GM12865 (cell line): Measurements from ENCODE around the gene TOPAZ1.

Experiments
- DNase-seq: peaks from one replicate; pipeline ENCODE4 v3.0.0; 2010; ENCODE audit warnings: low read depth
- H3K4me3 ChIP-seq: 2 replicates; pipeline ENCODE4 v1.5.1; 2011; ENCODE audit warnings: mild to moderate bottlenecking, low read depth, low read length, control low read depth
- TF ChIP-seq, protein P1 (sequence below): IDR thresholded peaks from 2 replicates; pipeline ENCODE4 v1.5.1; 2011; ENCODE audit warnings: low read length, control low read depth, low read depth, inconsistent platforms; ENCODE audit not compliant: insufficient read depth; ENCODE audit errors: missing control alignments

The TOPAZ1 gene

DNA sequence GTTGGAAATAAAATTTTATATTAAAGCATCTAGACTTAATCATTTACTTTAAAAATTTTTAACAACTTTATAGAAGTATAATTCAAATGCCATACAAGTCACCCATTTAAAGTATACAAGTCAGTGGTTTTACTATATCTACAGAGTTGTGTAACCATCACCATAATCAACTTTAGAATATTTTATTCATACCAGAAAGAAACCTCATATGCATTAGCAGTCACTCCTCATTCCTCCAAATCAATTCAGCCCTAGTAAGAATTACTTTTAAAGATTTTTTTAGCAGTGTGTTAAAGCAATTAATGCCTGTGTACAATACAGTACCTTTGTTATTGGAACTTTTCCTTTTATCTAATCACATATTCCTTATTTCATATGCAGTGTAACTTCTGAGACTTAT, 82.9 kb downstream of the TOPAZ1 start:
- TF ChIP-seq, protein P1, sequence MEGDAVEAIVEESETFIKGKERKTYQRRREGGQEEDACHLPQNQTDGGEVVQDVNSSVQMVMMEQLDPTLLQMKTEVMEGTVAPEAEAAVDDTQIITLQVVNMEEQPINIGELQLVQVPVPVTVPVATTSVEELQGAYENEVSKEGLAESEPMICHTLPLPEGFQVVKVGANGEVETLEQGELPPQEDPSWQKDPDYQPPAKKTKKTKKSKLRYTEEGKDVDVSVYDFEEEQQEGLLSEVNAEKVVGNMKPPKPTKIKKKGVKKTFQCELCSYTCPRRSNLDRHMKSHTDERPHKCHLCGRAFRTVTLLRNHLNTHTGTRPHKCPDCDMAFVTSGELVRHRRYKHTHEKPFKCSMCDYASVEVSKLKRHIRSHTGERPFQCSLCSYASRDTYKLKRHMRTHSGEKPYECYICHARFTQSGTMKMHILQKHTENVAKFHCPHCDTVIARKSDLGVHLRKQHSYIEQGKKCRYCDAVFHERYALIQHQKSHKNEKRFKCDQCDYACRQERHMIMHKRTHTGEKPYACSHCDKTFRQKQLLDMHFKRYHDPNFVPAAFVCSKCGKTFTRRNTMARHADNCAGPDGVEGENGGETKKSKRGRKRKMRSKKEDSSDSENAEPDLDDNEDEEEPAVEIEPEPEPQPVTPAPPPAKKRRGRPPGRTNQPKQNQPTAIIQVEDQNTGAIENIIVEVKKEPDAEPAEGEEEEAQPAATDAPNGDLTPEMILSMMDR = no peak
- H3K4me3 ChIP-seq = no peak overlapping the region

DNA sequence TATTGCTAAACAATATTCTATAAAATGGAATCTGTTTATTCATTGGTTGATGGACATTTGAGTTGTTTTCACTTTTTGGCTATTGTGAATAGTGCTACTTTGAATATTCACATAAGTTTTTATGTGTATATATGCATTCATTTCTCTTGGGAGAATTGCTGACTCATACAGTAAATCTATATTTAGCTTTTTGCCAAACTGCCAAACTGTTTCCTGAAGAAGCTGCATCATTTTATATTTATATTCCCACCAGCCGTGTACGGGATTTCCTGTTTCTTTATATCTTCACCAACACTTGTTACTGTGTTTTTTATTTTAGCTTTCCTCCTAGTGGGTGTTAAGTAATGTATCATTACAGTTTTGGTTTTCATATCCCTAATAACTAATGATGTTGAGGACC, 84.3 kb downstream of the TOPAZ1 start:
- H3K4me3 ChIP-seq = no peak overlapping the region
- DNase-seq = no peak
- TF ChIP-seq, protein P1 = no peak

More for the DNA sequence above, 82.9 kb downstream of the TOPAZ1 start:
- DNase-seq = no peak

DNA sequence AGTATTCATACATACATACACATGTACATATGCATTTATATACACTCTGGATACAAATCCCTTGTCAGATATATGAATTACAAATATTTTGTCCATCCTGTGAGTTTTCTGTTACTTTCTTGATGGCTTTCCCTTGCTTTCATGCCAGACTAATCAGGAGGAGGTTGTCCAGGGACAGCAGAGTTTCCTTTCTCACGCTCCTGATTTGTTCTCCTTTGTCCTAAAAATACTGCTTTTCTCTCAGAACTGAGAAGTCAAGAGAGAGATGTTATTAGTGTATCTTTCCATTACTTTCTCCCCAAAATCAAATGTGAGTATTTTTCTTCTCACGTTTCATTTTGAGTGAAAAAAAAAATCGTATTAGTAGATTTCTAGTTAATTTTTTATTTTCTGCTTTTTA, 84.8 kb downstream of the TOPAZ1 start:
- no peak overlapping the region for H3K4me3 ChIP-seq
- no peak for DNase-seq
- TF ChIP-seq, protein P1 = no peak

DNA sequence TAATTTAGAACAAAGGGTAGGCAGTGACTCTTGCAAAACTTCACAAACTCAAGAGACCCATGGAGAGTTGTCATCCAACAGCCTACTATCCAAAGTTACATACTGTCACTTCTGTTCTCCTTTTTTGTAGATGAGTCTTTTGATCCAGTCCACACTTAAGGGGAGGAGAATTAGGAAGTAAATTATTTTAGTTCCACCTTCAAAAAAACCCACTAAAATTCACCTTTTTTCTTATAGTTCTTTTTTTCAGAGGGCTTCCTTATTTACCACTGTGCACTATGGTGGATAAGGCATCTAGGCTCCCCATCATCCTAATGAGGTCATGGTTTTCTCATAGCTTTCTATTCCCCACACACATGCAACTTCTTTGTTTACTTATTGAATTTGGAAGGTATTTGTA, 88.3 kb downstream of the TOPAZ1 start:
- no peak overlapping the region for H3K4me3 ChIP-seq
- DNase-seq = no peak
- TF ChIP-seq, protein P1 = no peak

DNA sequence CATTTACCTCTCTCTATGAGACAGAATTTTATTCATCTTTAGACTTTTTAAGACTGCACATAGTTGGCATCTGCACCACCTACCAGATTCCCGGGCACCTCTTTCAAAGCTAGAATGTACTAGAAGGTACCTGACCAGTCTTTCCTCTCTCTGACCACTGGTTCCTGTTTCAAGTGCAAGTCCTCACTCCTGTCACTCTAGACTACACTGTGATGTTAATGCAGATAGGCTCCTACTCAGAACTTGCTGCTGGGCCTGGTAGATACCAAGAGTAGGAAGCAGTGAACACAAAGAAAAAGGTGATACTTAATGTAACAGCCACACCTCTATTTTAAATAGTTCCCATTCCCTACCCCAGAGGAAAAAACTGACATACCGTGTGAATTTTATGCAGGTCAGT, 88.8 kb downstream of the TOPAZ1 start:
- no peak for DNase-seq
- TF ChIP-seq, protein P1 = no peak

DNA sequence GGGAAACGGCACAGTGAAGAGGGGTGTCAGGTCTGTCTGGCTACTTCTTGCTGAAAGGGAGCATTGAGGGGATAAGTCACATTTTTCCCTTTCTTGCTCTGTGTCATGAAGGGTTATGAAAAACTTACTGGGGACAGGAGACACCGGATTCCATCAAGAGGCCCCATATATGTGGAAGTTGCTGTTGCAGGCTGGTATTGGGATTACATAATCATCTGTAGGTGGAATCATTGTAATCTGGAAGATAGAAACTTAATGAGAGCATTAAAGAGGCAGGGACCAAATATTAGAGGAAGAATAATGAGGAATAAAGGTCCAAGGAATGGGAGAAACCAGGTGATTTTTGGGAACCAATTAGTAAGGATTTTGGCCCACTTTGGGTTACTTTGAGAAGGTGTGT, 92.6 kb downstream of the TOPAZ1 start:
- TF ChIP-seq, protein P1 = no peak
- no peak overlapping the region for H3K4me3 ChIP-seq
- no peak for DNase-seq

More for the DNA sequence above, 88.8 kb downstream of the TOPAZ1 start:
- no peak overlapping the region for H3K4me3 ChIP-seq

DNA sequence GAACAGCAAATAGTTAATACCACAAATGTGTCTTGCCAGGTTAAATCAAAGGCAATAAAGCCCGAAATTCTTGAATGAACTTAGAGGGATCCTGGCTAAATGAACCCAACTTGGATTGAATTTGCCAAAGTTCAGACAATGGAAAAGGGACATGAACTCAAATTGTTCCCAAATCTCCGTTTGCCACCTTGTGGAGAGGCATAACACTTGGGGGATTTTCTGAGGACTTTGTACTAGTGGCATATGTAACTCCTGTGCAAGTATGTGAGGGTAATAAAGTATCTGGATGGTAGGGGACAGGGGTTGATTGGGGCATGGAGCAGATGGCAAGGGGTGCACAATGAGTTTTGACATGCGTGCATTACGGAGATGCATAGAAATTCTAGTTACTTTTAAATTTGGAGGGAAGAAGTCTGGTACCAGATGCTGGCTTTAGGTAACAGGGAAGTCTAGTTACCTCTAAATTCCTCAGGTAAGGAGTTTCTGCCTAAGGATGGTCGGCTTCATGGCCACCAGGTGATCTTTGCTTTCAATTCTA, 95.6 kb downstream of the TOPAZ1 start:
- TF ChIP-seq, protein P1 = peak; percentile 5

More for the DNA sequence above, 95.6 kb downstream of the TOPAZ1 start:
- DNase-seq = no peak
- H3K4me3 ChIP-seq = peak overlapping the region; percentile 98
